Non-pigmented ciliary epithelial cell (primary cell): ENCODE measurements around the gene CRTC1.
"Not testable (repeated sequence)": the region's sequence is repeated elsewhere in the genome, so short reads cannot be mapped to it uniquely, and the experiment has no call there.

Experiments
- DNase-seq: peaks from one replicate; pipeline ENCODE4 v3.0.0-alpha.2; 2010; ENCODE audit warnings: low read depth

Gene CRTC1

DNA sequence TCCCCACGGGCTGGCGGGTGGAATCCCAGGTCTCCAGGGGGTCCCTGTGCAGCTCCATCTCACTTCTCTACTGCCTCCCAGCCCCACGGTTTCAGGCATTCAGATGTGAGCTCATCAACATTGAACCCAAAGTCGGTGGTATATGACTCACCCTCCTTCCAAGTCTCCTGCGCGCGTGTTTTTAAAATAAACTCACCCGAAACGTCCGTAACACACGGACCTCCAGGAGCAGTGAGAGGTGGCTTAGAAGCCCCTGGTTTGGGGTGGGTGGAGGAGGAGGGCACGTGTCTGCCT is 14.0 kb upstream of the CRTC1 start:
- no peak for DNase-seq

GRCh38 chr19:18669883-18670282 is 13.6 kb upstream of the CRTC1 start:
- DNase-seq = no peak

DNA sequence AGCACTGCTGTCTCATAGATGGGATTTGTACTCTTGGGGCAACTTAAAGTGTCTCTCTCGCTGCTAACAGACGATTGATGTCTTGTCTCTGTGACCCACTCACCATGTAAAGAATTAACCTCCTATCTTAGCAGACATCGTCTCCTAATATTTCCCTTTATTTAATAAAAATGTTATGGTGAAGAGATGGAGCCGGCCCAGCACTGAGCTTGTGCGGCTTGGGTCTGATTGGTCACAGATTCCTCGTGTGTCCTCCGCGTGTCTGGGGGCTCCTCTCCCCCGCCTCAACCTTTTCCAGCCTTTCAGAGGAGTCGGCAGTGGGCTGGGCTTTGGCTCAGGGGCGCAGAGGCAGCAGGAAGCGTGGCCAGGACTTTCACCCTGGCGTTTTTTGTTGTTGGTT is 13.2 kb upstream of the CRTC1 start:
- no peak for DNase-seq

- no peak for DNase-seq
These were observed 12.0 kb upstream of the CRTC1 start for GRCh38 chr19:18671303-18672043.

GRCh38 chr19:18672044-18672451 is 11.4 kb upstream of the CRTC1 start:
- no peak for DNase-seq

DNA sequence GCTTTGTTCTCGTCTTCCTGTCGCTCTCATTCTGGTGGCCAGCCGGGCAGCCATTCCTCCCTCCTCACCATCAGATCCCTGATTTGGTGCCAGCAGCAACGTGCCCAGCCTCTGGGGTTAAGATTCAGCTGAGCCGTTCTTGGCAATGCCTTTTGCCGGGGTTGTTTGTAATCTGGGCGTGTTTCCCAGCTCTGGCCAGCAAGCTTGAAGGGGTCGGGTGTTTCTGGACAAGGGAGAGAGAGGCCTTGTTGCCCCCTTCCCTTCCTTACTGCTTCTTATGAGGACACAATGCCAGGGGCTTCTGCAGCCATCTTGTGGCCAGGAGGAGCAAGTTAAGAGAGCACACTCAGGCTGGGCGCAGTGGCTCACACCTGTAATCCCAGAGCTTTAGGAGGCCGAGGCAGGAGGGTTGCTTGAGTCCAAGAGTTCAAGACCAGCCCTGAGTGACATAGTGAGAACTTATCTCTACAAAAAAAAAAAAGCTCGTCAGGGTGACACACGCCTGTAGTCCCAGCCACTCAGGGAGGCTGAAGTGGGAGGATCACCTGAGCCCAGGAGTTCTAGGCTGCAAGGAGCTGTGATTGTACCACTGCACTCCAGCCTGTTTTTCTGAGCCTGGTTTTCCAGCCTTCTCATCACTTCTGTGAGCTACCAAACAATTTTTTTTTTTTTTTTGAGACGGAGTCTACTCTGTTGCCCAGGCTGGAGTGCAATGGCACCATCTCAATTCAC is 10.7 kb upstream of the CRTC1 start:
- no peak for DNase-seq

- DNase-seq = no peak
These were observed 8.9 kb upstream of the CRTC1 start for GRCh38 chr19:18674616-18675015.

DNA sequence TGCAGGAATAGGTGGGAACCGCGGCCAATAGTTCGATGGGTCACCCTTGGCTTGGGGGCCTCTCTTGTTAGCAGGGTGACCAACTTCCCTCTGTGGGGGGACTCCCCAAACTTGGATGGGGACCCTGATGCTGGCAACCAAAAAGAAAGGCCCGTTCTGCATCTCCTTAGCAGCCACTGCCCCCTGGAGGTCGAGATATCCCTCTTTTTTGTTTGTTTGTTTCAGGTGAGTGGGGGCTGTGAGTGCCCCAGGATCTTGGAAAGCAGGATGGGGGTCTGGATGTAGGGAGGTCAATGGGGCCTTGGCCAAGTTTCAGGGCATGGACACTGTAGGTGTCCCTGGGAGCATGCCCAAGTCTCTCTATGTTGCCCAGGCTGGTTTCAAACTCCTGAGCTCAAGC is 7.7 kb upstream of the CRTC1 start:
- no peak for DNase-seq

DNA sequence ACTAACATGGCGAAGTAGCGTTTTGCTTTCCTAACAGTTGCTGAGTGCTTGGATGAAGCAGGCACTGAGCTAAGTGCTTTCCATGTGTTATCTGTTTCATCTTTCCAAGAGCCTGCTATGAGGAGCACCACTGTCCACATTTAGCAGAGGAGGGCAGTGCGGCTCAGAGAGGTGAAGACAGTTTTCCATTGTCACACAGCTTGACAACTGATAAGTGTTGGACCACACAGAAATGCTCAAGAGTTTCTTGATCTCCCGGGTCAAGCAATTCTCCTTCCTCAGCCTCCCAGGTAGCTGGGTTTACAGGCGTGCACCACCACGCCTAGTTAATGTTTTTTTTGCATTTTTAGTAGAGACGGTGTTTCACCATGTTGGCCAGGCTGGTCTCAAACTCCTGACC is 6.8 kb upstream of the CRTC1 start:
- DNase-seq = no peak

DNA sequence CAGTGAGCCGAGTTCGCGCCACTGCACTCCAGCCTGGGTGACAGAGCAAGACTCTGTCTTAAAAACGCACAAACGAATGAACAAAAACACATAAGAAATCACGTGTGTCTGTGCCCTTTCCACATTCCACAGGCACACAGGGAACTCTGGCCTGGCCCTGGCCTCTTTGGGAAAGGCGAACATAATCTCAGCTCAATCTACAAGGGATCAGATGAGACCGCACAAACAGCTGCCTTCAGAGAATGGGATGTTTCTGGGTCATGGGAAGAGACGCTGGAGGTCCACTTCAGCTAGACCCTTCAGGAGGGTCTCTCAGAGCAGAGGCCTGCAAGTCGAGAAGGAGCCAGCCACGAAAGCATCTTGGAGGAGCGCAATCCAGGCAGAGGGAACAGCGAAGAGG is 6.3 kb upstream of the CRTC1 start:
- no peak for DNase-seq

DNA sequence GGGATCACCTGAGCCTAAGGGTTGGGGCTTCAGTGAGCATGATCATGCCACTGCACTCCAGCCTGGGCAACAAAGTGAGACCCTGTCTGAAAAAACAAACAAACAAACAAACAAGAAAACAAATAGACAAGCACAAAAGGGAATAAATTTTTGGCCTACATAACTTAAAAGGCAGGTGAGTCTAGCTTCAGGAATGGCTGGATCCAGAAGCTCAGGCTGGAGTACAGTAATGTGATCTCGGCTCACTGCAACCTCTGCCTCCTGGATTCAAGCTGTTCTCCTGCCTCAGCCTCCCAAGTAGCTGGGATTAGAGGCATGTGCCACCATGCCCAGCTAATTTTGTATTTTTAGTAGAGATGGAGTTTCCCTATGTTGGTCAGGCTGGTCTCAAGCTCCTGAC is 3.3 kb upstream of the CRTC1 start:
- not testable (repeated sequence) for DNase-seq

- DNase-seq = no peak
These were observed 722 bp upstream of the CRTC1 start for GRCh38 chr19:18682807-18683108.

DNA sequence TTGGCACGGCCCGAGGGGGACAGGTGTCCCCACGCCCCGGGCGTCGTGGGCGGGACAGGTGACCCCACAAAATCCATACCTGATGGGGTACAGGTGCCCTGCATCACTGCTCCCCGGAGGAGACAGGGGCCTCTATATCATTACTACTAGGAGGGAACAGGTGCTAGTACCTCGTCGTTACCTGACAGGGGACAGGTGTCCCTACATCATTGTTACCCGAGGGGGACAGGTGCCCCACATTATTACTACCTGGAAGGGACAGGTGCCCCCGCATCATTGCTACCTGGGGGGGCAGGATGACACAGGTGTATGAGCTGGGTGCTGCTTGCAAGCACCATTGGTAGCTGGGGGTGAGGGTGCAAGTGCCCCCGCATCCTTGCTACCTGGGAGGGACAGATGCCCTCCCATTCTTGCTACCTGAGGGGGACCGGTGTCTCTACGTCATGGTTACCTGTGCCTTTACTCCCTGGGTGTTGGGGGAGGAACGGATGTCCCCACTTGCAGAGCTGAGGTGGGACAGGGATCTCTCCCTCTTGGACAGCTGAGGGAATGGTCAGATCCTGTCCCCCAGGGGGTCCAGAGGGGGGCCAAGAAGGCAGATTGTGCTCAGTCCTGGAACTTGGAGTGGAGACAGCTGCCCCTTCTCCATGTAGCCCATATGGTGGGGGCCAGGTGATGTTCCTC is 620 bp downstream of the CRTC1 start:
- no peak for DNase-seq

DNA sequence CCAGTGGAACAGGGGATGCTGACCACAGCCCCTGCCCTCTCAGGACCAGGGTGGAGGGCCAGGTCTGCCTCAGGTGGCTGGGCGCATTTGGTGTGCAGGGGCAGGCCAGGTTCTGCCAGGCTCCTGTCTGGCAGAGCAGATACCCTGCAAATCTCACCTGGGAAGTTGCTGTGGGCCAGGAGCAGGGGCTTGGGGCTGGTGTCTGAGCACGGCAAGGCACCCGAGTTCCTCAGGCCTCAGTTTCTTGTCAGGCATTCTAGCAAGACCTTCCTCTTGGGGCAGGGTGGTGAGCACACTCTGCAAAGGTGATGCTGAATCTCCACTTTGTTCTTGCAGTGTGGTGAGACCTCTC is 1.1 kb downstream of the CRTC1 start:
- DNase-seq = no peak

GRCh38 chr19:18685597-18686190 is 2.2 kb downstream of the CRTC1 start:
- no peak for DNase-seq

DNA sequence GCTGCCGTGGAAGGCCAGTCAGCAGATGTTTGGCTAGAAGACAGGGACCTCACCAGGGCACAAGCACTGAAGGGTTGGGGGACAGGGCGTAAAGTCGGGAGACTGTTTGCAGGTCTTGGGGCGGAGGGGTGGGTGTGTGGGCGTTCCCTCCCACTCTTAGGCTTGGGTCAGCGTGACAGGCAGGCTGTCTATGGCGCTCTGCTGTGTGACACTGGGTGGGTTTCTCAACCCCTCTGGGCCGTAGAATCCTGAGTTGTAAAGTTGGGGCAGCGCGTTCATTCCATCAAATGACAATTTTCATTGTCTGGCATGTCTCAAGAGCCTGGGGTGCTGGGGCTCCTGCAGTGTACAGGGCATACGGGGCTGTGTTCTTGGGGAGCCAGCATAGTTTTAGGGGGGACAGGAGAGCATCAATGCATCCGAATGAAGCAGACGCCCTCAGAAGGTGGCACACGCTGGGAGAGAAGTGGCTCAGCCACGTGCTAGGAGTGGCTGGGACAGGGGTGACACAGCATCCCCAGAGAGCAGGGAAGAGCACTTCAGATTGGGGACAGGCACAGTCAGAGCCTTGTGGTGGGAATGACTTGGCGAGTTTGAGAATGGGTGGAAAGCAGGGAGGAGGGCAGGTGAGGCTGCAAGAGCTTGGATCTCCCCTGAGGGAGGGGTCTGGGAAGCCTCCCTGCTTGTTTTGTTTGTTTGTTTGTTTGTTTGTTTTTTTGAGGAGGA is 4.4 kb downstream of the CRTC1 start:
- DNase-seq = no peak

DNA sequence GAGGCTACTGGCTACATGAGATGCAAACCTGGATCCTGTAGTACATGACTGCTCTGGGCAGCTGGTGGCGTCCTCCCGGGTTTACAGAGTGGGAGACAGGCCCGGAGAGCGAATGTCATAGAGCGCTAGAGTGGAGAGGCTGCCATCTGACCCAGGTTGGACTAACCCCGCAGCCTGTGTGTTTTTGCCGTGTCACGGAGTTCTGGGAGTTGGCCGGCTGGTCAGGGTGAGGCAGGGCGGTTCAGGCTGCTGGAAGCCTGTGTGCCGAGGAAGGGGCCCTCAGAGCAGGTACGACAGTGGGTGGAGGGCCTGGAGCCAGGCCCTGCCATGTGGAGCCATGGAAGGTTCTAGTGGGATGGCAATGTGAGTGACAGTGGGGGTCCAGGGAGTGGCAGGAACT is 12.5 kb downstream of the CRTC1 start:
- no peak for DNase-seq

DNA sequence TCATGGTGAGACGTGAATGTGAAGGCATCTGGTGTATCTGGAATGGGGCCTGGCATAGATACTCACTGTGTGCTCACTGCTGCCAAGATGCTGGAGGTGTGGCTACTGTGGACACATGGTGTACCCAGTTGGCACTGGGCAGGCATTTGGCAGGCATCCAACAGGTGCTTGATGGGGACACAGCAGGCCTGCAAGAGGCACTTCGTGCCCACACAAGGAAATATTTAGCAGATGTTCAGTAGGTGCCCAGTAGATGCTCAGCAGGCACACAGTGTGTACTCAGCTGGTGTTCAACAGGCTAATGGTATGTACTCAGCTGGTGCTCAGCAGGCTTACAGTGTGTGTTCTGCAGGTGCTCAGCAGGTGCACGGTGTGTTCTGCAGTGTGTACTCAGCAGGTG is 14.2 kb downstream of the CRTC1 start:
- DNase-seq = no peak

DNA sequence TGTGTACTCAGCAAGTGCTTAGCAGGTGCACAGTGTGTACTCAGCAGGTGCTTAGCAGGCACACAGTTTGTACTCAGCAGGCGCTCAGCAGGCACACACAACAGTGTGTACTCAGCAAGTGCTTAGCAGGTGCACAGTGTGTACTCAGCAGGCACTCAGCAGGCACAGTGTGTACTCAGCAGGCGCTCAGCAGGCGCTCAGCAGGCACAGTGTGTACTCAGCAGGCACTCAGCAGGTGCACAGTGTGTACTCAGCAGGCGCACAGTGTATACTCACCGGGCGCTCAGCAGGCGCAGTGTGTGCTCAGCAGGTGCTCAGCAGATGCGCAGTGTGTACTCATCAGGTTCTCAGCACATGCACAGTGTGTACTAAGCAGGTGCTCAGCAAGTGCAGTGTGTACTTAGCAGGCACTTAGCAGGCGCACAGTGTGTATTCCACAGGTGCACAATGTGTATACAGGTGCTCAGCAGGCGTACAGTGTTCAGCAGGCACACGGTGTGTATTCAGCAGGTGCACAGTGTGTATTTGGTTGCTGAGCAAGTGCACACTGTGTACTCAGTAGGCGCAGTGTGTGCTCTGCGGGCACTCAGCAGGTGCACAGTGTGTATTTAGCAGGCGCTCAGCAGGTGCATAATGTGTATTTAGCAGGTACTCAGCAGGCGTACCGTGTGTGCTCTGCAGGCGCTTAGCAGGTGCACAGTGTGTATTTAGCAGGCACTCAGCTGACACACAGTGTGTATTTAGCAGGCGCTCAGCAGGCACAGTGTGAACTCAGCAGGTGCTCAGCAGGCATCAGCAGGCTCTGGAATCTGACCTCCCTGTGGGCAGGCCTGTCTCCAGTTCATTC is 15.1 kb downstream of the CRTC1 start:
- DNase-seq = no peak

DNA sequence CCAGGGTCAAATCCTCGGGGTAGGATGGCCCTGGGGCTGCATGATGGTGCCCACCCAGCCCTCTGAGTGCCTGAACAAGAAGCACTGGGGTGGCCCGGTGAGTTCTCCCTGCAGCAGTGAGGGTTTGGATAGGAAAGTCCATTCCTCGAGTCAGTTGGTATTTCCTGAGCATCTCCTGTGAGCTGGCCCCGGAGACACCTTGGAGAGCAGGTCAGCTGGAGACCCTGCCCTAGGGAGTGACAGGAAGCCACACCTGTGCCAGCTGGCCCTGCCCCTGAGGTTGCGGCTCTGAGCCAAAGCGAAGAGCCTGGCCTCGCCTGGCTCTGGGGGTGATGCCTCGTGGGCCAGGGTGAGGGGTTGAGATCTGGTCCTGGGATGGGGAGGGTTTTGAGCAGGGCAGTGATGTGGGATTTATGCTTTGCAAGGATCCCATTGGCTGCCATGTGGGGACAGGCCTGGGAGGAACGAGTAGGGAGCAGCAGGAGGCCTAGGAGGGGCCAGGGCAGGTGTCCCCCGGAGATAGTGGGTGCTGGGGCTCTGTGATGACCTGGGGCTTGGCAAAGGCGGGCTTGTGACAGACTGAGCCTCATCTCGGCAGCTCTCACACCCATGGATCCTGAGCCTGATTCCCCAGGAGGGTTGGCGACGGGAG is 16.0 kb downstream of the CRTC1 start:
- no peak for DNase-seq
